ENCODE results near the gene SLC6A17. TPM values are rescaled to one million over a fixed set of nuclear protein-coding genes. Genes with fewer than 3 reads are reported as not detected.

The SLC6A17 gene
- total RNA-seq, 1 experiment from 2014 or later = 0.24 TPM

DNA sequence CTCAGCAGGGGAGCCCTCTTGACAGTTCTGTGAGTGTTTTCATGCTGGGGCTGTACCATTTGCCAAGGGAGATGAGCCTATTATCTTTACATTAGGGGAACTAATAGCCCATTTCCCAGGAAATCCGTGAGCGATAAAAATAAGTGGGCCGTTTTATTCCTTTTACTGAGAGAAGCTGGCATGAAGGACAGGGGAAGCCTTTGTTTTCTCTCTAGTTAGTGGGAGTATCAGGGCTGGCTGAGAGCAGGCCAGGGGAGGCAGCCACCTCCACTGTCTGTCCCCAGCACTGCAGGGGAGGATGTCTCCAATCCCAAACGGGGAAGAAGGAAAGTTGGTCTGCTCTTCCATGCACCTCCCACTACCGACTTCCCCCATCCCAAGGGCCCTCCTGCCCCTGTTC is 35.5 kb upstream of the SLC6A17 start (continued):
- TF ChIP-seq FOXJ3 (CRISPR knock-in tag; IDR thresholded peaks at IDR 0.05; ENCODE audit: borderline replicate concordance) (no peak), NFE2L1 (CRISPR knock-in tag; IDR thresholded peaks at IDR 0.05) (no peak)
- TF ChIP-seq, protein P1, sequence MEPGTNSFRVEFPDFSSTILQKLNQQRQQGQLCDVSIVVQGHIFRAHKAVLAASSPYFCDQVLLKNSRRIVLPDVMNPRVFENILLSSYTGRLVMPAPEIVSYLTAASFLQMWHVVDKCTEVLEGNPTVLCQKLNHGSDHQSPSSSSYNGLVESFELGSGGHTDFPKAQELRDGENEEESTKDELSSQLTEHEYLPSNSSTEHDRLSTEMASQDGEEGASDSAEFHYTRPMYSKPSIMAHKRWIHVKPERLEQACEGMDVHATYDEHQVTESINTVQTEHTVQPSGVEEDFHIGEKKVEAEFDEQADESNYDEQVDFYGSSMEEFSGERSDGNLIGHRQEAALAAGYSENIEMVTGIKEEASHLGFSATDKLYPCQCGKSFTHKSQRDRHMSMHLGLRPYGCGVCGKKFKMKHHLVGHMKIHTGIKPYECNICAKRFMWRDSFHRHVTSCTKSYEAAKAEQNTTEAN (CRISPR knock-in tag; IDR thresholded peaks at IDR 0.05) = no peak
- TF ChIP-seq, protein P2, sequence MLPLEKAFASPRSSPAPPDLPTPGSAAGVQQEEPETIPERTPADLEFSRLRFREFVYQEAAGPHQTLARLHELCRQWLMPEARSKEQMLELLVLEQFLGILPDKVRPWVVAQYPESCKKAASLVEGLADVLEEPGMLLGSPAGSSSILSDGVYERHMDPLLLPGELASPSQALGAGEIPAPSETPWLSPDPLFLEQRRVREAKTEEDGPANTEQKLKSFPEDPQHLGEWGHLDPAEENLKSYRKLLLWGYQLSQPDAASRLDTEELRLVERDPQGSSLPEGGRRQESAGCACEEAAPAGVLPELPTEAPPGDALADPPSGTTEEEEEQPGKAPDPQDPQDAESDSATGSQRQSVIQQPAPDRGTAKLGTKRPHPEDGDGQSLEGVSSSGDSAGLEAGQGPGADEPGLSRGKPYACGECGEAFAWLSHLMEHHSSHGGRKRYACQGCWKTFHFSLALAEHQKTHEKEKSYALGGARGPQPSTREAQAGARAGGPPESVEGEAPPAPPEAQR (CRISPR knock-in tag; IDR thresholded peaks at IDR 0.05) = no peak

GRCh38 chr1:110118636-110119396 is 31.5 kb upstream of the SLC6A17 start:
- H3K36me3 Mint-ChIP-seq = peaks cover 8% of the 10 kb centered on the region
- H3K27me3 Mint-ChIP-seq (ENCODE audit: low read depth) = peaks cover 14% of the 10 kb centered on the region
- H3K27ac Mint-ChIP-seq = no peak overlapping the region
- peaks cover 30% of the 10 kb centered on the region for H3K9me3 Mint-ChIP-seq
- H3K4me1 Mint-ChIP-seq = 0 out of 2 replicates have a peak, but pooled peaks cover 4% of the 10 kb centered on the region
- ChIA-PET CTCF (interaction anchor here (1.0 to 7.1 kb wide), 2 partner anchors 13 to 29 kb away, joined by 4 to 95 read pairs; no protein-coding TSS in a partner anchor), POLR2A (no interaction called here)
- no peak for DNase-seq (ENCODE audit: low spot score)
- ATAC-seq = no peak
- H3K4me3 Mint-ChIP-seq = no peak overlapping the region
- TF ChIP-seq KAT7 (CRISPR knock-in tag; IDR thresholded peaks at IDR 0.05; ENCODE audit: borderline replicate concordance) (no peak), JAZF1 (CRISPR knock-in tag; IDR thresholded peaks at IDR 0.05) (no peak), IRF1 (CRISPR knock-in tag; IDR thresholded peaks at IDR 0.05) (no peak), NR3C1 (CRISPR knock-in tag; conservative IDR thresholded peaks at IDR 0.05; ENCODE audit: low read depth) (no peak), GTF2I (CRISPR knock-in tag; conservative IDR thresholded peaks at IDR 0.05) (no peak), NR2C2 (CRISPR knock-in tag; IDR thresholded peaks at IDR 0.05) (no peak), ZNF219 (CRISPR knock-in tag; IDR thresholded peaks at IDR 0.05; ENCODE audit: borderline replicate concordance) (no peak), CTCF (IDR thresholded peaks at IDR 0.05) (no peak), IRF2 (CRISPR knock-in tag; IDR thresholded peaks at IDR 0.05; ENCODE audit: borderline replicate concordance, low read depth) (no peak), EMX1 (CRISPR knock-in tag; IDR thresholded peaks at IDR 0.05) (no peak), HMGA2 (CRISPR knock-in tag; IDR thresholded peaks at IDR 0.05) (no peak), ZNF232 (CRISPR knock-in tag; IDR thresholded peaks at IDR 0.05) (no peak)
- TF ChIP-seq, protein P3, sequence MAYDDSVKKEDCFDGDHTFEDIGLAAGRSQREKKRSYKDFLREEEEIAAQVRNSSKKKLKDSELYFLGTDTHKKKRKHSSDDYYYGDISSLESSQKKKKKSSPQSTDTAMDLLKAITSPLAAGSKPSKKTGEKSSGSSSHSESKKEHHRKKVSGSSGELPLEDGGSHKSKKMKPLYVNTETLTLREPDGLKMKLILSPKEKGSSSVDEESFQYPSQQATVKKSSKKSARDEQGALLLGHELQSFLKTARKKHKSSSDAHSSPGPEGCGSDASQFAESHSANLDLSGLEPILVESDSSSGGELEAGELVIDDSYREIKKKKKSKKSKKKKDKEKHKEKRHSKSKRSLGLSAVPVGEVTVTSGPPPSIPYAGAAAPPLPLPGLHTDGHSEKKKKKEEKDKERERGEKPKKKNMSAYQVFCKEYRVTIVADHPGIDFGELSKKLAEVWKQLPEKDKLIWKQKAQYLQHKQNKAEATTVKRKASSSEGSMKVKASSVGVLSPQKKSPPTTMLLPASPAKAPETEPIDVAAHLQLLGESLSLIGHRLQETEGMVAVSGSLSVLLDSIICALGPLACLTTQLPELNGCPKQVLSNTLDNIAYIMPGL (CRISPR knock-in tag; IDR thresholded peaks at IDR 0.05) = no peak
- TF ChIP-seq, protein P4, sequence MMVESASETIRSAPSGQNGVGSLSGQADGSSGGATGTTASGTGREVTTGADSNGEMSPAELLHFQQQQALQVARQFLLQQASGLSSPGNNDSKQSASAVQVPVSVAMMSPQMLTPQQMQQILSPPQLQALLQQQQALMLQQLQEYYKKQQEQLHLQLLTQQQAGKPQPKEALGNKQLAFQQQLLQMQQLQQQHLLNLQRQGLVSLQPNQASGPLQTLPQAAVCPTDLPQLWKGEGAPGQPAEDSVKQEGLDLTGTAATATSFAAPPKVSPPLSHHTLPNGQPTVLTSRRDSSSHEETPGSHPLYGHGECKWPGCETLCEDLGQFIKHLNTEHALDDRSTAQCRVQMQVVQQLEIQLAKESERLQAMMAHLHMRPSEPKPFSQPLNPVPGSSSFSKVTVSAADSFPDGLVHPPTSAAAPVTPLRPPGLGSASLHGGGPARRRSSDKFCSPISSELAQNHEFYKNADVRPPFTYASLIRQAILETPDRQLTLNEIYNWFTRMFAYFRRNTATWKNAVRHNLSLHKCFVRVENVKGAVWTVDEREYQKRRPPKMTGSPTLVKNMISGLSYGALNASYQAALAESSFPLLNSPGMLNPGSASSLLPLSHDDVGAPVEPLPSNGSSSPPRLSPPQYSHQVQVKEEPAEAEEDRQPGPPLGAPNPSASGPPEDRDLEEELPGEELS (CRISPR knock-in tag; IDR thresholded peaks at IDR 0.05) = no peak
- TF ChIP-seq, protein P5, sequence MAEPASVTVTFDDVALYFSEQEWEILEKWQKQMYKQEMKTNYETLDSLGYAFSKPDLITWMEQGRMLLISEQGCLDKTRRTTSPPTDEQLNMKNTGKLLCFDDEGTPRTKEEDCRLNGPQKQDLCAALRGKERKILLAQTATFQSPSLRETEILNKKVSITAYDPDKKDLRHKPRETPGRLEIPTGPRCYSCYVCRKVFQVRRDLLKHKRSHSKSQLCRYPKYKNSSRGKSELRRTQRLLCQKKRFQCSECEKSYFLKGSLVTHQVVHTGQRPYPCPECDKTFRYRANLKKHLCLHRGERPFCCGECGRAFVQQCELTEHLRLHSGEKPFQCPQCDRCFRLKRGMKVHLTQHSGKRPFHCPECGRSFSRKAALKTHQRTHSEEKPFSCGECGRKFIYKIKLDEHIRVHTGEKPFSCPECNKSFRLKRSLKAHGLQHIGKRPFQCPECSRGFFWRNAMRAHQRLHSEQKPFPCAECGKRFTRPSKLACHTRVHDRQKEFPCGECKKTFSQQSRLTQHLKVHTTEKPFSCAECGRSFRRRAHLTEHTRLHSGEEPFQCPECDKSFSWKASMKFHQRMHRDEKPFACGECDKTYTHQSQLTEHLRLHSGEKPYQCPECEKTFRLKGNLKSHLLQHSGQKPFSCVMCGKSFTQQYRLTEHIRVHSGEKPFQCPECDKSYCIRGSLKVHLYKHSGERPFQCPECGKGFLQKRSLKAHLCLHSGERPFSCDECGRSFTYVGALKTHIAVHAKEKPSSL (CRISPR knock-in tag; conservative IDR thresholded peaks at IDR 0.05) = no peak
